IPS-NIHi7 (cell line): ENCODE measurements around the gene HOXA2.

Experiments
- DNase-seq: peaks from one replicate; pipeline ENCODE4 v3.0.0; 2012; ENCODE audit warnings: mixed read lengths; ENCODE audit errors: extremely low spot score

The HOXA2 gene

GRCh38 chr7:27111751-27112277, 9.3 kb upstream of the HOXA2 start:
- no peak for DNase-seq

- DNase-seq: no peak
Observed at GRCh38 chr7:27111042-27111750, 8.7 kb upstream of the HOXA2 start.

- DNase-seq: peak; percentile 64
Observed at GRCh38 chr7:27110186-27111031, 7.9 kb upstream of the HOXA2 start.

GRCh38 chr7:27109466-27110185, 7.1 kb upstream of the HOXA2 start:
- DNase-seq: no peak

- peak; percentile 67 for DNase-seq
Observed at GRCh38 chr7:27108390-27109127, 6.1 kb upstream of the HOXA2 start.

- DNase-seq: no peak
Observed at GRCh38 chr7:27107391-27108381, 5.2 kb upstream of the HOXA2 start.

GRCh38 chr7:27106901-27107240, 4.4 kb upstream of the HOXA2 start:
- no peak for DNase-seq

GRCh38 chr7:27106181-27106900, 3.9 kb upstream of the HOXA2 start:
- peak; percentile 53 for DNase-seq

- DNase-seq: no peak
Observed at GRCh38 chr7:27105301-27106031, 3.0 kb upstream of the HOXA2 start.

- no peak for DNase-seq
Observed at GRCh38 chr7:27104341-27105058, 2.0 kb upstream of the HOXA2 start.

- DNase-seq: no peak
Observed at GRCh38 chr7:27103489-27104226, 1.2 kb upstream of the HOXA2 start.

- no peak for DNase-seq
Observed at GRCh38 chr7:27101957-27102580, 414 bp downstream of the HOXA2 start.

GRCh38 chr7:27101171-27101956, 1.1 kb downstream of the HOXA2 start:
- DNase-seq: no peak

GRCh38 chr7:27100694-27101170, 1.8 kb downstream of the HOXA2 start:
- DNase-seq: no peak

- no peak for DNase-seq
Observed at GRCh38 chr7:27099453-27100370, 2.8 kb downstream of the HOXA2 start.
